NOMO-1 treated with dmso at 0.1 percent for 144 hours (cell line): ENCODE measurements around the gene CBFA2T2.
"Not testable (repeated sequence)": the region's sequence is repeated elsewhere in the genome, so short reads cannot be mapped to it uniquely, and the experiment has no call there.

Experiments
- DNase-seq: peaks from one replicate; lab custom pipeline; 2025; ENCODE audit not compliant: unreplicated experiment; lab: John Stamatoyannopoulos, UW

CBFA2T2 gene

GRCh38 chr20:33612001-33612400, 122.1 kb downstream of the CBFA2T2 start:
- no peak for DNase-seq

- no peak for DNase-seq
Observed at GRCh38 chr20:33621717-33622400, 132.0 kb downstream of the CBFA2T2 start.

- DNase-seq: no peak
Observed at GRCh38 chr20:33622705-33623365, 132.9 kb downstream of the CBFA2T2 start.

- DNase-seq: no peak
Observed at GRCh38 chr20:33624399-33624798, 134.5 kb downstream of the CBFA2T2 start.

GRCh38 chr20:33626190-33626589, 136.3 kb downstream of the CBFA2T2 start:
- no peak for DNase-seq

- DNase-seq: no peak
Observed at GRCh38 chr20:33627577-33628216, 137.8 kb downstream of the CBFA2T2 start.

GRCh38 chr20:33629533-33629932, 139.6 kb downstream of the CBFA2T2 start:
- no peak for DNase-seq

GRCh38 chr20:33629979-33630378, 140.1 kb downstream of the CBFA2T2 start:
- DNase-seq: no peak

GRCh38 chr20:33630507-33630906, 140.6 kb downstream of the CBFA2T2 start:
- DNase-seq: no peak

GRCh38 chr20:33631910-33632309, 142.0 kb downstream of the CBFA2T2 start:
- not testable (repeated sequence) for DNase-seq

GRCh38 chr20:33635341-33635740, 145.4 kb downstream of the CBFA2T2 start:
- no peak for DNase-seq

GRCh38 chr20:33636776-33637175, 146.9 kb downstream of the CBFA2T2 start:
- DNase-seq: no peak

- no peak for DNase-seq
Observed at GRCh38 chr20:33640287-33640686, 150.4 kb downstream of the CBFA2T2 start.

- no peak for DNase-seq
Observed at GRCh38 chr20:33644313-33645071, 154.6 kb downstream of the CBFA2T2 start.

- DNase-seq: no peak
Observed at GRCh38 chr20:33645072-33645358, 155.1 kb downstream of the CBFA2T2 start.

GRCh38 chr20:33645396-33645795, 155.5 kb downstream of the CBFA2T2 start:
- no peak for DNase-seq

GRCh38 chr20:33646191-33646590, 156.3 kb downstream of the CBFA2T2 start:
- DNase-seq: no peak

GRCh38 chr20:33646959-33647602, 157.2 kb downstream of the CBFA2T2 start:
- not testable (repeated sequence) for DNase-seq

GRCh38 chr20:33647603-33648395, 157.9 kb downstream of the CBFA2T2 start:
- DNase-seq: no peak

GRCh38 chr20:33648396-33649004, 158.6 kb downstream of the CBFA2T2 start:
- DNase-seq: no peak
